ENCODE results near the gene NKX6-2.

GRCh38 chr10:132813001-132813401 lies 27.1 kb upstream of the NKX6-2 start:
- no peak for TF ChIP-seq CTCF (IDR thresholded peaks at IDR 0.05; ENCODE audit: insufficient read depth, low read depth, low read length)
- TF ChIP-seq EZH2 (IDR thresholded peaks at IDR 0.05; ENCODE audit: insufficient read depth, low read length), result no peak
